Neural progenitor cell (in vitro differentiated cells): ENCODE data around the gene CCDC117.

Experiments used
- EZH2 ChIP-seq: fragments of 200-600 bp; sonication (generic); IDR thresholded peaks from 2 replicates; pipeline ENCODE4 v1.6.1; 2017; ENCODE audit warnings: antibody characterized with exemption, mild to moderate bottlenecking, moderate library complexity
- TF ChIP-seq, protein P1 (sequence below): fragments of 200-600 bp; sonication (generic); IDR thresholded peaks from 2 replicates; pipeline ENCODE4 v1.5.1; 2017; ENCODE audit warnings: antibody characterized with exemption, mild to moderate bottlenecking

DNA sequence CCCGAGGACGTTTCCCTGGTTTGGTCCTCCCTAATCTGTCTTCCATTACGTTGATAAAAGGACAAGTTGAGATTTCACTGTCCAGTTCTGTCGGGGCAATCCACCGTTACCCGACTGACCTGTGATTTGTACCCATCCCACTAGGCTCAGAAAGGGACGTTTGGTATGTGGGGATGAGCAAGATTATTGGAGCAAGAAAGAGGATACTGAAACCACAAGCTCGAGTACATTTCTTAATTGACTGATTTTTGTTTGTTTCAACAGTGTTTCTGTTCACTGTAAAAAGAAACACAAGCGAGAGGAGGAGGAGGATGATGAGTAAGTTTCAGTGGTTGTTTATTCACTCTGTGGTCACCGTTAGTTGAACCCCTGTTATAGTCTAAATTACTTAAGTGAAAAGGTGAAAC is 969 bp downstream of the CCDC117 start:
- no peak for TF ChIP-seq EZH2
- TF ChIP-seq, protein P1, sequence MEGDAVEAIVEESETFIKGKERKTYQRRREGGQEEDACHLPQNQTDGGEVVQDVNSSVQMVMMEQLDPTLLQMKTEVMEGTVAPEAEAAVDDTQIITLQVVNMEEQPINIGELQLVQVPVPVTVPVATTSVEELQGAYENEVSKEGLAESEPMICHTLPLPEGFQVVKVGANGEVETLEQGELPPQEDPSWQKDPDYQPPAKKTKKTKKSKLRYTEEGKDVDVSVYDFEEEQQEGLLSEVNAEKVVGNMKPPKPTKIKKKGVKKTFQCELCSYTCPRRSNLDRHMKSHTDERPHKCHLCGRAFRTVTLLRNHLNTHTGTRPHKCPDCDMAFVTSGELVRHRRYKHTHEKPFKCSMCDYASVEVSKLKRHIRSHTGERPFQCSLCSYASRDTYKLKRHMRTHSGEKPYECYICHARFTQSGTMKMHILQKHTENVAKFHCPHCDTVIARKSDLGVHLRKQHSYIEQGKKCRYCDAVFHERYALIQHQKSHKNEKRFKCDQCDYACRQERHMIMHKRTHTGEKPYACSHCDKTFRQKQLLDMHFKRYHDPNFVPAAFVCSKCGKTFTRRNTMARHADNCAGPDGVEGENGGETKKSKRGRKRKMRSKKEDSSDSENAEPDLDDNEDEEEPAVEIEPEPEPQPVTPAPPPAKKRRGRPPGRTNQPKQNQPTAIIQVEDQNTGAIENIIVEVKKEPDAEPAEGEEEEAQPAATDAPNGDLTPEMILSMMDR, result no peak
